Dedifferentiated amniotic fluid mesenchymal stem cell (primary cell): ENCODE data around the gene ATP2A3.
A peak's percentile ranks its signal among the peaks of the same experiment; 100 is the strongest.
"Not testable (repeated sequence)": the region's sequence is repeated elsewhere in the genome, so short reads cannot be mapped to it uniquely, and the experiment has no call there.

ENCODE experiments used
- DNase-seq: peaks from one replicate; pipeline ENCODE4 v3.0.0-alpha.2; 2016; ENCODE audit errors: extremely low spot score

ATP2A3 gene

DNA sequence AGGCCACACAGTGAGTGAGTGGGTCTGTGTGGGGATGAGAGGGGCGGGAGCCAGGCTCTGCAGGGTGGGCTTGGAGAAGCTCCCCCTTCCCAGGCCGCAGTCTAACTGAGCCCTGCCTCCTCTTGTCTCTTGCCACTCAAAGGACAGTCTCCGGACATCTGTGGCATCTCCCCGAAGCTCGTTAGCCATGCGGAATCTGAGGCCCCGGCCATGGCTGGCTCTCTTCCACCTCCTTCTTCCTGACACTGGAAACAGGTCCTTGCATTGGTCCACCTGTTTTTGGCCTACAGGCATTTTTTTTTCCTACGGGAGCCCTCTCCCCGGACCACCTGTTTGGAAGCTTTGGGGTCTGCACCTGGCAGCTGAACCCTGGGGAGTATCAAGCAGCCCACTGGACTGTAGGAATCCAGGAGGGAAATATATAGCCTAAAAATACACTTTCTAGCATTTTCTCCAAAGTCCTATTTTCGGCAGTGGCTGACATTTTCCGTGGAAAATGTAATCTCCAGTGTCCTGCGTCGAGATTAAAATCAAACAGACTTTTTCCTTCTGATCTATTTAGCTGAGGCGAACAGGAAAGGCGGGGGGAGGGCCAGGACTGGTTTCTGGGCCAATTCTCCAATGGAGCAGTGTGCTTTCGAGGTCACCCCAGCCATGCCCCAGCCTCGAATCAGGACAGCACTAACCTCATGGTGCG lies 9.1 kb downstream of the ATP2A3 start:
- no peak for DNase-seq

DNA sequence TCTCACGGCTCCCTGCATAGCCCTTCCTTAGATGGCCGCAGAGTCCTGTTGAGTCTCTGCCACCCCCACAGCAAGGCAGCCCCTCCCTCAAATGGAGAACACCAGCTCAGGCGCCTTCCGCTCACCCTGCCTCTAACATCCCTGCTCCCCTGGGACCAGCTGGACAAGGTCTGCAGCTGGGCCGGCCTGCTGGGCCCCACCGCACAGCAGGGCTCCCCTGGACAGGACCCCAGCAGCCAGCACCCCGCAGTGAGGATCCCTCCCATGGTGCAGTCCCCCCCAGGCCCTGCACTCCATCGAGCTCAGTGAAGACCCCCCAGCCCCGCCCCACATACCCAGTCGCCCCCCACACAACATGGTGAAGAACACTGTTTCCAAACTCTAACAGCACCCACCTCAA lies 10.2 kb downstream of the ATP2A3 start:
- no peak for DNase-seq

DNA sequence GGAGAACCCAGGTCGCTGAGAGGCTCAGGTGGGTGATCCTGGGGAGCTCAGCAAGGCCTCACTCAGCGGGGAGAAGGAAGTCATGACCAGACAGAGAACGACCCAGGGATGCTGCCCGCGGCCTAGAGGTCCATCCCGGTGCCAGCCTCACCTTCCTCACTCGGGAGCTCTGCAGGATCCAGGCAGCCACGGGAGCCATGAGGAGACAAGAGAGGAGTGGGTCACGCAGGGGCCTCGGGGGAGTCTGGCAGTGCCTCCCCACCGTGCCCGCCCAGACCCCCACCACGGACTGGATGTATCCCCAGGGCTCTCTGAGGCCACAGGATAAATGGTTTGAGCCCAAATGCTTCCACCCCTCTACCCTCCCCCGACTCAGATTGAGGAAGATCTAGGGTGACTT lies 10.7 kb downstream of the ATP2A3 start:
- DNase-seq, result no peak

DNA sequence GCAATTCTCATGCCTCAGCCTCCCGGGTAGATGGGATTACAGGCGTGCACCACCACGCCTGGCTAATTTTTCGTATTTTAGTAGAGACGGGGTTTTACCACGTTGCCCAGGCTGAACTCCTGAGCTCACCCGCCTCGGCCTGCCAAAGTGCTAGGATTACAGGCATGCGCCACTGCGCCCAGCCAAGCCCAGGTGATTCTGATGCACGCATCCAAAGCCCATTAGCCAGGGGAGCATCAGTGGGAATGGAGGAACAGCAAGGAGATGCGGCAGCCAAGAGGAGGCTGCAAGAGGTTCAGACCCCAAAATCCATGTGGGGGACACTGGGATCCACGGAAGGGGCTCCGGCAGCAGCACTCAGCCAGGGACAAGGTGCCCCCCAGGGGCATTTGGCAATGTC lies 12.1 kb downstream of the ATP2A3 start:
- no peak for DNase-seq

DNA sequence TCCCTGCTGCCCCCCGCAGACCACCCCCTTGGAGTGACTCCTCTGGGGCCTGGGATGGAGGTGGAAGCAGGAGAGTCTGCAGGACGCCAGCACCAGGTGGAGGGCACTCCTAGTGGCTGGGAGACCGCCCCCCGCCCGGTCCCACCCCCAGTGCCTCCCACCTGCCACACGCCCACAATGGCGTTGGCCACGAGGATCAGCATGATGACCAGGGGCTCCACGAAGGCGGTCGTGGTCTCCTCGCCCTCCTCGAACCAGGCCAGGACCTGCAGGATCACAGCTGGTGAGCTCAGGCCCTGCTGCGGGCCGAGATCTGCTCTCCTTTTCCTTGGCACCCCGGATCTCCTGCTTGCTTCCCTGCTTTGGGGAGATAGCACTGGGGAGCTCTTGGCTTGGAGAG lies 12.8 kb downstream of the ATP2A3 start:
- DNase-seq, result no peak

DNA sequence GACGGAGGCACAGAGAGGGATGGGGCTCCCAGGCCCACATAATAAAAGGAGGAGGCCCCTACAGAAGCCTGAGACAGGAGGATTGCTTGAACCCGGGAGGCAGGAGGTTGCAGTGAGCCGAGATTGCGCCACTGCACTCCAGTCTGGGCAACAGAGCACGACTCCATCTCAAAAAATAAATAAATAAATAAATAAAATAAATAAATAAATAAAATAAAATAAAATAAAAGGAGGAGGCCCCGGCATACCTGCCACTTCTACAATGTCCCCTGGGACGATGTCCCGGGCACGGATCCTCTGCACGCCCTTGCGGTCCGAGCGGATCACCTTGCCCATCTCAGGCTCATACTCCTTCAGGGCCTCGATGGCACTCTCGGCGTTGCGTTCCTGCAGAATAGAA lies 13.2 kb downstream of the ATP2A3 start:
- no peak for DNase-seq

DNA sequence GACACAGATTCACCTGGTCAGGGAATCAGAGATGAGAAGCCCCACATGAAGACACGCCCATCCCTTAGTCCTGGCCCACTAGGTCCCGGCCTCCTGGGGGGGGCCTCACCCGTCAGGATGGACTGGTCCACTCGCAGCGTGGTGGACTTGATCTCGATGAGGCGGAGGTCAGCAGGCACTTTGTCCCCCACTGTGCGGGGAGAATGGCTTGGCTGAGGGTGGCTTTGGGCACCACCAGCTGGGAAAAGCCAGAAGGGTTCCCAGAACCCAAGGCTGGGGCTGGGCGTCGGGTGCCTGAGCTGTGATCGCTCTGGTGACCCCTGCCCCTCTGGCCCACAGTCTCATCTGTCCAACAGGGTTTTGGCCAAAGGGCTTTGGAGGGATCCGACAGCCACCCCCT lies 13.7 kb downstream of the ATP2A3 start:
- DNase-seq, result no peak

DNA sequence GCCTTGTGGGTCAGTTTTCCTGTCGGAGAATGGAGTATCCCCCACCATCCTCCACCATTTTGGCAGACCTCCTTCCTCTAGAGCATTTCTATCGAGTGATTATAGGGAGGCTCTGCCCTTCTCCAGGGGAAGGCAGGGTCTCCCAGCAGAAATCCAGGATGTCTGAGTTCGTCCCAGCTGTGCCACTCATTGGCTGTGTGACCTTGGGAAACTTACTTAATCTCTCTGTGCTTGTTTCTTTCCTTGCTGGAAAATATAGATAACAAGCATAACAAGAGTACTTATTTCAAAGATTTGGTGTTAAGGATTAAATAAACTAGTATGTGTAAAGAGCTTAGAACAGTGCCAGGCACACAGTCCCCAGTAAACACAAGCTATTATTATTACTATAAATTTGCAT lies 14.8 kb downstream of the ATP2A3 start:
- no peak for DNase-seq

DNA sequence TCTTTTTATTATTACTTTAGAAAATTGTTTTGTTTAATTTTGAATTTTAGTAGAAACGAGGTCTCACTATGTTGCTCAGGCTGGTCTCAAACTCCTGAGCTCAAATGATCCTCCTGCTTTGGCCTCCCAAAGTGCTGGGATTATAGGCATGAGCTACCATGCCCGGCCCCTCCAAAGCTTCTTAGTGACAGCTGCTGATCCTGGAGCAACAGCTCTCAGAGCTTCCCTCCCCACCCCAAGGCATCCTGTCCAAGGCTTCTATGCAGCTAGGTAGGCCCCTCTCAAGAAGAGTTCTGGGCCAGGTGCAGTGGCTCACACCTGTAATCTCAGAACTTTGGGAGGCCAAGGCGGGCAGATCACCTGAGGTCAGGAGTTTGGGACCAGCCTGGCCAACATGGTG lies 15.7 kb downstream of the ATP2A3 start:
- DNase-seq, result not testable (repeated sequence)

DNA sequence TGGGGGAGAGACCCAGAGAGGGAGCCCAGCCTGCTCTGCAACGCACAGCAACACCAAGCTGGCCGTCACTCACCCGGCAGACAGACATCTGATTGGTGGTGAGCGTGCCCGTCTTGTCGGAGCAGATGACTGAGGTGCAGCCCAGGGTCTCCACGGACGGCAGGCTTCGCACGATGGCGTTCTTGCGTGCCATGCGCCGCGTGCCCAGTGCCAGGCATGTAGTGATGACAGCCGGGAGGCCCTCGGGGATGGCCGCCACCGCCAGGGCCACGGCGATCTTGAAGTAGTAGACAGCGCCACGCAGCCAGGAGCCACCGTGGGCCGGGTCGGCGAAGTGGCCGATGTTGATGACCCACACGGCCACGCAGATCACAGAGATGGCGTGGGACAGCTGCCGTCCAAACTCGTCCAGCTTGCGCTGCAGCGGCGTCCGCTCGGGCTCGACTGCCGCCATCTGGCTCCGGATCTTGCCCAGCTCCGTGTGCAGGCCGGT lies 16.9 kb downstream of the ATP2A3 start:
- no peak for DNase-seq

DNA sequence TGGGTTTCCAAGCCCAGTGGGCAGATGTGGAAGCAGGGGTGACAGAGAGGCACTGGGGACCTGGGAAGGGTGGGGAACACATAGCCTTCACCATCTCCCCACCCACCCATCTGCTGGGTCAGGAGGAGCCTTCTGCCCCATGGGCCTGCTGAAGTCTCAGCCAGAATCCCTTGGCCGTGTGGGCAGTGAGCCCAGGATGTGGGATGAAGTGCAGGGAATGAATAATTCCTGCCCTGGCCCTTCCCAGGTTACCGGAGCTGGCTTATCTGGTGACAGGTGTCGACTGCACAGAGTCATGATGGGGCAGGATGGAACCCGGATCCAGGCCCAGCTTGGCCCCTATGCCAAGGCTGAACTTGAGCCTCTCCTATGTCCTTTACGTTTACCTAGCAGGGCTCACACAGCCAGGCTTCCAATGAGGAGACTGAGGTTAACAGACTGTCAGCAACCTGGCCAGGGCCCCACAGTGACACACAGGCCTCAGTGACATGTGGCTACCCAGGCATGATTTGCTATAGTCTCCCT lies 17.5 kb downstream of the ATP2A3 start:
- no peak for DNase-seq

DNA sequence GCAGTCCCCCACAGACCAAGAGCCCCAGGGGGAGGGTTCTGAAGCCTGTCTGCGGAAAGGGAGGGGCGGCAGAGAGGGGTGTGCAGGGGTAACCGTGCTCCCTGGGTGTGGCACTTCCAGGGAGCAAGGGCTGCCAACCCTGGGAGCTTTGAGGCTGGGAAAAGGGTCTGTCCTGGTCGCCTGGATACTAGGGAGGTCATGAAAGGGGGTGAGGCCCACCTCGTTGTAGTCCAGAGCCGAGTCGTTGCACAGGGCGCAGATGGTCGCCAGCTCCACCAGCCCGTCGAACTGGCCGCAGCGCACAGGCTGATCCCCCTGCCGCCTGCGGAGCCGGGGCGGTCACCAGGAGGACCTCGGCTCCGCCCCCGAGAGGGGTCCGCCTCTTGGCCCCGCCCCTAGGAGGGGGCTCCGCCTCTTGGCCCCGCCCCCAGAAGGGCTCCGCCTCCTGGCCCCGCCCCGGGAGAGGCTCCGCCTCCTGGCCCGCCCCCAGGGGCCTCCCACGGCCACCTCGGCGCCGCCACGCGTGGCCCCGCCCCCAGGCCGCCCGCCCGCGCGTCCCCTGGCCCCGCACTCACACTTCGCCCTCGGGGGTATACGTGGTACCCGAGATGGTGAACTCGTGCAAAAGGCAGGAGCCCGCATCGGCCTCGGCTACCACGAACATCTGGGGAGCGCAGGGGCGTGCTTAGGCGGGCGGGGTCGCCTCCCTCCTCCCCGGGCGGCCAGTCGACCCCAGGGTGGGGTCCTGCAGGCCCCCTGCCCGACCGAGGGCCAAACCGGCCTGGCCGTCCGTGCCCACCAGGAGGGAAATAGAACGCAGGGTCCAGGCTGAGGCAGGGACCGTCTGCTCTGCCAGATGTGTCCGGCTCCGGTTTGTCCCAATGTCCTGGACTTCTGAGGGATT lies 19.5 kb downstream of the ATP2A3 start:
- no peak for DNase-seq

DNA sequence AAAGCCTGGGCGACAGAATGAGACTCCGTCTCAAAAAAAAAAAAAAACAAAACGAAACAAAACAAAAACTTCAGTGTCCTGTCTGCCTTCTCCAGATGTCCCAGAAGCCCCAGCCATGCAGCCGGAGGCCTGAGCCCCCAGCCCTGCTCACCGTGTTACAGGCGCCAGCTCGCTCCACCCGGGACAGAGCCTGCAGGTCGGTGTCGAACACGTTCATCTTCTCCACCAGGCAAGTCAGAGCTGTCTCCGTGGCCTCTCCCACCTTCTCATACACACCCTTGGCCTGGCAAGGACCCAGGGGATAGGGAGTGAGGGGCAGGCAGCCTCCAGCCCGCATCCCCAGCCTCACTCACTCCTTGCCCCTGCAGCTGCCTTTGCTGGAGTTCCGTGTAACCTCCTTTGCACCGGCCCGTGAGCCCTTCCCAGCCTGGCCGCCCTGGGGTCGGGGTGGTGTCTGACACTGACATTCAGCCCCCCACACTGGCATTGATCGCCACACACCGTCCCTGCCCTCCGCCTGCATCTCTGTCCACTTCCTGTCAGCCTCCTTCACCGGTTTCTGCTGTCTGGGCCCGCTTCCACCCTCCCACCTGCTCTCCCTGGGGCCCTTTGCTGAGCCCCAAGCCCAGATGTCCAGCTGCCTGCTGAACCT lies 20.9 kb downstream of the ATP2A3 start:
- no peak for DNase-seq

DNA sequence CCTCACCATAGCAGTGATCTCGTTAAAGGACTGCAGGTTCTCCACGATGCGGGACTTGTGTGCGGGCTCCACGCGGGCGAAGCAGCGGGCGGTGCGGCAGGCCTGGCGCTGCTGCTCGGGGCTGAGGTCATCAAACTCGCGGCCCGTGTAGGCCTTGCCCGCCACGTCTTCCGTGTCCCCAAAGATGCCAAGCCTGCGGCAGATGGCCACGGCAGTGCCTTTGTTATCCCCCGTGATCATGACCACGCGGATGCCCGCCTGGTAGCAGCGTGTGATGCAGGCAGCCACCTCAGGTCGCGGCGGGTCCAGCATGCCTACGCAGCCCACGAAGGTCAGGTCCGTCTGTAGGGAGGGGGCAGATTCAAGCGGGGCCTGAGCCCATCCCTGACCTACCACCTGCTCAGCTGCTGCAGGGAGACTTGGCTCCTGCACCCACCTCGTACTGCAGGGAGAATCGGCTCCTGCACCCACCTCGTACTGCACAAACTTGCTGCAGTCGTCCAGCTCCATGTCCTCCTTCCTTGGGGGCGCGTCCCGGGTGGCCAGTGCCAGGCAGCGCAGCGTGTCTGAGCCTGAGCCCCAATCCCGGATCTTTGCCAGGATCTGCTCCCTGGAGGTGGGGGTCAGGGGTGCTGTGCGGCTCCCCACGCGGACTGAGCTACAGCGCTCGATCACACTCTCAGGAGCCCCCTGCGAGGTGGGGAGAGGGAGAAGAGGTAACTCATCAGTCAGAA lies 23.1 kb downstream of the ATP2A3 start:
- DNase-seq, result no peak

DNA sequence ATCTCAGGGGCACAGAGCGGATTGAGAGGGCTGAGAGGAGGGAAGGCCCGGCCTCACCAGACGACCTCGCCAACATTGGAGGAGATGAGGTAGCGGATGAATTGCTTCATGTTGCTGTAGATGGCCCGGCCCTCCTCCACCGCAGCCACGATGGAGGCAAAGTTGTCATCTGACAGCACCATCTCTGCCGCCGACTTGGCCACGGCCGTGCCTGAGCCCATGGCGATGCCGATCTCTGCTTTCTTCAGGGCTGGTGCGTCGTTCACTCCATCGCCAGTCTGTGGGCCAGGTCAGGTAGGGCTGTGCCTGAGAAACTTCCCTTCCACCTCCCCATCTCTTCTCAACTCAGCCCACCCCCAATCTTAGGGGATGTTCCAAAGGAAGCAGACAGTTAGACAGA lies 26.9 kb downstream of the ATP2A3 start:
- DNase-seq, result no peak

DNA sequence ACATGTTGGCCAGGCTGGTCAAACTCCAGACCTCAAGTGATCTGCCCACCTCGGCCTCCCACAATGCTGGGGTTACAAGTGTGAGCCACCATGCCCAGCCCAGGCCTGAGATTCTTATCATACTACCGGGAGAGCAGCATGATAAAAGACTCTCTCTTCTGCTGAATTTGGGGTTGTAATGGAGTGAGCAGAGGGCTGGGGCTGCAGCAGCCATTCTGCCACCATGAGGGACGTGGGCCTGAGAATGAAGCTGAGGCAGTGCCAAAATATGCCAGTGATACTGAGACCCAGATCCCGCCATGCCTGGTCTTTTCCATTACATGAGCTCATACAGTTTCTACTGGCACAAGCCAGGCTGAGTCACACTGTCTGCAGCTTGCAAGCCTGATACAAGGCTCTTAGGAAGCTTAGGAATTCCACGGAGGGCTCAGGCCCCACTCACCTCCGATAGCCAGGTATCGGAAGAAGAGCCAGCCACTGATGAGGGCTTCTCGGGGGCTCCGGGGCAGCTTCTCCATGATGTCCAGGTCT lies 28.3 kb downstream of the ATP2A3 start:
- peak; percentile 15 for DNase-seq

DNA sequence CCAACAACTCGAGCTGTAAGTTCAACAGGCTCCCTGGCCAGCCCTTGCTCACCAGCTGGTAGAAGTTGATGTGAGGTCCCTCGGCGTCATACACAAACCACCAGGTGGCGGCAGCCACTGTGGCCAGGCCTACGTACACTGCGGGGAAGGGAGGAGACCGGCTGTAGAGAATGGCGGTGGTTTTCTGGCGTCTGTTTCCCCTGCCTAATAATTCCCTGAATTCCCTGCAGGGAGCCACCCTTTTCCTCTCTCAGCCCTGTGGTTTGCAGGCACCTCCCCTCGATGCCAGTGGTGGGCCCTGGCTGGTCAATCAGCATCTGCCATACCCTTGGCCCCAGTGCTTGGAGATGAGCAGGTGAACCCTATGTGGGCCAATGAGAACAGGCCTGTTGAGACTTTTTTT lies 29.1 kb downstream of the ATP2A3 start:
- DNase-seq, result no peak

DNA sequence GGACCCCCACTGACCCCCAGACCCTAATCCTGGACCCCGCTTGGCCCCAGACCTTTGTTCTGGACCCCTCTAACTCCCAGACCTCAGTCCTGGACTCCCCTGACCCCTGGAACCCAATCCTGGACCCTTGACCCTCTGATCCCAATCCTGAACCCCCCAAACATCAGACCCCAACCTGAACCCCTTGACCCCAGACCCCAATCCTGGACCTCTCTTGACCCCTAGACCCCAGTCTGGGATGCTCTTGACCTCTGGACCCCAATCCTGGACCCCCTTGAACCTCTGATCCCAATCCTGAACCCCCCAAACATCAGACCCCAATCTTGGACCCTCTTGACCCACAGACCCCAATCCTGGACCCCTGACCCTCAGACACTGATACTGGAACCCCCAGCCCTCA lies 34.5 kb downstream of the ATP2A3 start:
- no peak for DNase-seq

DNA sequence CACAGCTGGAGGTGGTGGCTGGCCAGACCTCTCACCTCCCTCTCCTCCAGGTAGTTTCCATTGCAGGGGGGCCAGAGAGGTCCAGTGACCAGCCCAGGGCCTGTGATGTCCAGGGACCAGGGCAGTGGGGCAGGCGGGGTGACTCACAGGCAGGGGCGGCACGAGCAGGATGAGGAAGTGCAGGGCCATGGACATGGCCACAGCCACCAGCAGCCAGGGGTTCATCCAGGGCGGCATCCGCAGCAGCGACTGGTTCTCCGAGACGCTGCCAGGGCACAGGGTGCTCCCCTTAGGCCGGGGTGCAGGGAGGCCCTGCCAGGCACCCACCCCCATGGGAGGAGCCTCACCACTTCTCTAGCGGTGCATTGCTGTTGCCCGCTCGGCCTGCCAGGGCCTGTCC lies 35.1 kb downstream of the ATP2A3 start:
- no peak for DNase-seq

DNA sequence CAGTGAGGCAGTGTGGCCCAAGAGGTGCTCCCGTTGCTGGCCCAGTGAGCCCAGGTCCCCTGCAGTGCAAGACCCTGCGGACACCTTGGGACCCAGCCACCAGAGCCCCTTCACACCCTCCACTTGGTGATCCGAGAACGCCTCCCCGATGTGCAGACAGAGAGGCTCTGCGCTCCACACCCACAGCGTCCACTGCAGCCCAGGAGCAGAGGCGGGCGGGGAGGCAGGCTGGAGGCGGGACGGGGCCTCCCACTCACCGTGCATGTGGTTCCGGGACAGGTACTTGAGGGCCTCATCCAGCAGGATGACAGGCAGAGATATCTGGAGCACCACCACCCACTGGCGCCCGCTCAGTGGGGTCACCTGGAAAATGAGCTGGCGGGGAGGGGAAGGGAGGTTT lies 35.8 kb downstream of the ATP2A3 start:
- DNase-seq, result no peak

DNA sequence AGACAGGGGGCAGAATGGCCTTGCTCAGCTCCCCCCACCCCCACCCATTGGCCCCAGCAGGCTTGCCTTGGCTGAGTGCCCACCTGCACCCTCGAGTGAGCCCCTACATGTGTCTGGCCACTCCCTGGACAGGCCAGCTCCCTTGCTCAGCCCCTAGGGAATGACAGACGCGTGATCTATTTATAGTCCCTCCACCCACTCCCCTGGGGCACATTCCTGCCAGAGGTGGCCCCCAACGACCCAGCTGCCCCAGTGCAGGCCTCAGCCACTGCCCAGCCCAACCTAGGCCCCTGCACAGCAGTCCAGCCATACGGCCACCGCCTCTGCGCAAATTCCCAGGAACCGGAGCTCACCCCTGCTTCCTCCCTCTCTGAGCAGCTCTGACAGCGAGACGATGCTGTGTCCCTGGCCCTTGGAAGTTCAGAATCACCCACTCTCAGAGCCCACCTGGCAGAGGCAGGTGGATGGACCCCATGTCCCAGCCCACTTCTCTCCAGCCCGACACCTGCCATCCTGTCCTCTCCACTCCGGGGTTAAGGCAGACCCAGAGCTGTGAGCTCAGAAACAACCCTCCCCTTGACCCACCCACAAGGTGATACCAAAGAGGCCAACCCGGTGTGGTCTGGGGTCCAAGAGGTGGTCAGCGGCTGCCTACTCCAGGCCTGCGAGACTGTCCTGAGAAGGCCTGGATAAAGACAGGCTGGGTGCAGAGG lies 36.5 kb downstream of the ATP2A3 start:
- no peak for DNase-seq
